IPS DF 6.9 (cell line): ENCODE measurements around the gene EFHB.
"Not testable (repeated sequence)": the region's sequence is repeated elsewhere in the genome, so short reads cannot be mapped to it uniquely, and the experiment has no call there.

Source experiments
- DNase-seq: peaks from one replicate; pipeline ENCODE4 v3.0.0-alpha.2; 2013; ENCODE audit warnings: low read depth, low spot score
- H3K27ac ChIP-seq: one replicate; pipeline ENCODE4 v1.5.1; 2013; ENCODE audit warnings: low read length, control low read depth
- H3K27me3 ChIP-seq: 2 replicates; pipeline ENCODE4 v1.6.1; 2013; ENCODE audit warnings: mild to moderate bottlenecking, low read length; ENCODE audit not compliant: control insufficient read depth, insufficient read depth
- H3K36me3 ChIP-seq: 2 replicates; pipeline ENCODE4 v1.6.1; 2013; ENCODE audit warnings: low read length; ENCODE audit not compliant: control insufficient read depth, insufficient read depth
- H3K4me1 ChIP-seq: 2 replicates; pipeline ENCODE4 v1.6.1; 2013; ENCODE audit warnings: low read length; ENCODE audit not compliant: control insufficient read depth, insufficient read depth
- H3K4me3 ChIP-seq: 2 replicates; pipeline ENCODE4 v1.5.1; 2013; ENCODE audit warnings: mild to moderate bottlenecking, low read length
- H3K9me3 ChIP-seq: 2 replicates; pipeline ENCODE4 v1.6.1; 2013; ENCODE audit warnings: low read length, inconsistent platforms; ENCODE audit not compliant: control insufficient read depth, insufficient read depth
- WGBS: extraction: QIAGEN DNeasy Blood & Tissue Kit; methylation state at CpG from one replicate; pipeline ENCODE4 v1.1.7; 2013; ENCODE audit warnings: mixed read lengths, missing lambda C conversion rate; ENCODE audit not compliant: insufficient read length, insufficient coverage; 5-methylcytosine and 5-hydroxymethylcytosine counted together

Gene EFHB

DNA sequence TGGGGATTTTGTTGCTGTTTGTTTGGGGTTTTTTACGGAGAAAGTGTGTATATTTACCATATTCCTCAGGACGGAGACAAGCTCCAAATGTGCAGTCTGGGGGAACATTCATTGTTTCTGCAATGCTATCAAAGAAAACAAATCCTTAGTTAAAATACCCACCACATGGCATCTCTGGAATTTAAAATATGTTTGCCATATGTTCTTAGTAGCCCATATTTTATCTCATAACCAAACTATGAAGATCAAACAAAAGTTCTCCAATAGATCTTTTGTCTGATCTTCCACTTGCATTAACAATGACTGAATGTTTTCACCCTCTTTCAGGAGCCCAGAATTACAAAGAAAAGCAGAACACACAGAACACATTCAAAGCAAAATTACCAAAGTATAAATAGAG is 35.3 kb downstream of the EFHB start:
- H3K4me3 ChIP-seq = no peak overlapping the region
- 100% methylated on average over 1 of the region's 2 CpGs for WGBS
- H3K27me3 ChIP-seq = no peaks in the 10 kb centered on the region
- no peak overlapping the region for H3K27ac ChIP-seq
- H3K9me3 ChIP-seq = no peaks in the 10 kb centered on the region
- no peaks in the 10 kb centered on the region for H3K36me3 ChIP-seq
- no peak for DNase-seq
- H3K4me1 ChIP-seq = no peaks in the 10 kb centered on the region

- no CpG with 5 or more reads among the region's 1 CpG for WGBS
Observed at GRCh38 chr3:19891740-19892139, 42.3 kb downstream of the EFHB start.

DNA sequence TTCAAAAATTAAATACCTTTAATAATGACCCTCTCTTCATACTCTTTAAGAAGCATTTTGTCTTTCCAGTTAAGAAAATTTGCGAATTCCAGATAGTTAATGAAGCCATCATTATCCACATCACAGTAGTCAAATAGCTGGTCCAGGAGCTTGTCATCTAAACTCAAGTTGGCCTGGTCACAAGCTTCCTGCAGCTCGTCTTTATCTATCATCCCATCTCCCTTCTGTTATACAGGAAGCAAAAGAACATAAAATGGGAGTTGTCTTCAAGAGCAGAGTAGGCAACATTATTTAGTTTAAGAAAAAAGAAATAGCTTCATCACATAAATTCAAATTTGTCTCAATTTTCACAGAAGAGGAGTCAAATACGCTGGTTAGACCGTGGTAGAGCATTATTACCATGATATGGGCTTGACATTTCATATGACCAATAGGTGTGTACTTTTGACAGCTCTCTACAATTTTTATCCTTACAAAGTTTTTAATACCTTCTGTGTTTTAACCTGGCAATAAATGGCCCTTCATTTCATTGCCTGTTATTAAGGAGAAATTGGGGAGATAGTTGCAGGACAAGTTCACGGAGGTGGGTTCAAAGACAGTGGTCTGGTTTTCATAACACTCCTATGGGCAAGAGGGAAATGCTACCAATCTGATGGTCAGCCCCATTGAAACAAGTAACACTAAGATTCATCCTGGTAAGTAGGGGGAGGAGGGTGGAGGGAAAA is 45.4 kb downstream of the EFHB start:
- H3K9me3 ChIP-seq = no peaks in the 10 kb centered on the region
- no peak overlapping the region for H3K4me3 ChIP-seq
- no CpG with 5 or more reads among the region's 5 CpGs for WGBS
- H3K27ac ChIP-seq = no peak overlapping the region
- H3K4me1 ChIP-seq = no peaks in the 10 kb centered on the region
- DNase-seq = no peak
- no peaks in the 10 kb centered on the region for H3K36me3 ChIP-seq
- H3K27me3 ChIP-seq = no peaks in the 10 kb centered on the region

More at GRCh38 chr3:19891740-19892139, 42.3 kb downstream of the EFHB start:
- Histone ChIP-seq H3K36me3 (no peaks in the 10 kb centered on the region), H3K4me1 (no peaks in the 10 kb centered on the region), H3K9me3 (no peaks in the 10 kb centered on the region), H3K27ac (no peak overlapping the region), H3K4me3 (no peak overlapping the region), H3K27me3 (no peaks in the 10 kb centered on the region)
- no peak for DNase-seq

GRCh38 chr3:19887122-19887521 is 46.9 kb downstream of the EFHB start:
- H3K27me3 ChIP-seq, H3K4me3 ChIP-seq, DNase-seq, H3K36me3 ChIP-seq, H3K27ac ChIP-seq, H3K4me1 ChIP-seq, H3K9me3 ChIP-seq: not testable (repeated sequence)
- no CpG with 5 or more reads among the region's 4 CpGs for WGBS

- H3K4me1 ChIP-seq = no peaks in the 10 kb centered on the region
- no peaks in the 10 kb centered on the region for H3K27me3 ChIP-seq
- no peak overlapping the region for H3K4me3 ChIP-seq
- no peaks in the 10 kb centered on the region for H3K36me3 ChIP-seq
- DNase-seq = no peak
- H3K9me3 ChIP-seq = no peaks in the 10 kb centered on the region
- no peak overlapping the region for H3K27ac ChIP-seq
Observed at GRCh38 chr3:19886404-19886803, 47.6 kb downstream of the EFHB start.

GRCh38 chr3:19885468-19885867 is 48.5 kb downstream of the EFHB start:
- no peaks in the 10 kb centered on the region for H3K36me3 ChIP-seq
- no peak overlapping the region for H3K27ac ChIP-seq
- H3K27me3 ChIP-seq = no peaks in the 10 kb centered on the region
- H3K4me1 ChIP-seq = no peaks in the 10 kb centered on the region
- H3K9me3 ChIP-seq = no peaks in the 10 kb centered on the region
- no peak overlapping the region for H3K4me3 ChIP-seq
- DNase-seq = no peak
- no CpG with 5 or more reads among the region's 5 CpGs for WGBS

- no peak overlapping the region for H3K27ac ChIP-seq
- H3K4me3 ChIP-seq = no peak overlapping the region
- DNase-seq = no peak
- no peaks in the 10 kb centered on the region for H3K36me3 ChIP-seq
- H3K27me3 ChIP-seq = no peaks in the 10 kb centered on the region
- no peaks in the 10 kb centered on the region for H3K4me1 ChIP-seq
- H3K9me3 ChIP-seq = no peaks in the 10 kb centered on the region
Observed at GRCh38 chr3:19881852-19882251, 52.2 kb downstream of the EFHB start.

- no peak for DNase-seq
- Histone ChIP-seq H3K27ac (no peak overlapping the region), H3K9me3 (no peaks in the 10 kb centered on the region), H3K4me3 (no peak overlapping the region), H3K27me3 (no peaks in the 10 kb centered on the region), H3K4me1 (no peaks in the 10 kb centered on the region), H3K36me3 (no peaks in the 10 kb centered on the region)
Observed at GRCh38 chr3:19881036-19881435, 53.0 kb downstream of the EFHB start.

- no CpG with 5 or more reads among the region's 3 CpGs for WGBS
- no peaks in the 10 kb centered on the region for H3K36me3 ChIP-seq
Observed at GRCh38 chr3:19877656-19878055, 56.4 kb downstream of the EFHB start.

GRCh38 chr3:19866751-19867347 is 67.2 kb downstream of the EFHB start:
- Histone ChIP-seq H3K27ac (no peak overlapping the region), H3K36me3 (no peaks in the 10 kb centered on the region), H3K9me3 (no peaks in the 10 kb centered on the region), H3K4me1 (no peaks in the 10 kb centered on the region), H3K4me3 (no peak overlapping the region), H3K27me3 (no peaks in the 10 kb centered on the region)
- no peak for DNase-seq
- WGBS = no CpG with 5 or more reads among the region's 7 CpGs

More at GRCh38 chr3:19877656-19878055, 56.4 kb downstream of the EFHB start:
- H3K27ac ChIP-seq = no peak overlapping the region
- H3K9me3 ChIP-seq = no peaks in the 10 kb centered on the region
- H3K4me3 ChIP-seq = no peak overlapping the region
- no peaks in the 10 kb centered on the region for H3K27me3 ChIP-seq
- no peak for DNase-seq
- no peaks in the 10 kb centered on the region for H3K4me1 ChIP-seq

- not testable (repeated sequence) for H3K4me1 ChIP-seq, H3K27ac ChIP-seq, H3K9me3 ChIP-seq, H3K27me3 ChIP-seq, H3K4me3 ChIP-seq, H3K36me3 ChIP-seq, DNase-seq
- WGBS = no CpG with 5 or more reads among the region's 13 CpGs
Observed at GRCh38 chr3:19855318-19855717, 78.7 kb downstream of the EFHB start.
